ENCODE results near the gene VMP1.
"Not testable (repeated sequence)": the region's sequence is repeated elsewhere in the genome, so short reads cannot be mapped to it uniquely, and the experiment has no call there.

Gene VMP1

GRCh38 chr17:59776577-59776976 is 69.1 kb downstream of the VMP1 start:
- no peak for DNase-seq

GRCh38 chr17:59777033-59777432 is 69.6 kb downstream of the VMP1 start:
- no peak for DNase-seq

DNA sequence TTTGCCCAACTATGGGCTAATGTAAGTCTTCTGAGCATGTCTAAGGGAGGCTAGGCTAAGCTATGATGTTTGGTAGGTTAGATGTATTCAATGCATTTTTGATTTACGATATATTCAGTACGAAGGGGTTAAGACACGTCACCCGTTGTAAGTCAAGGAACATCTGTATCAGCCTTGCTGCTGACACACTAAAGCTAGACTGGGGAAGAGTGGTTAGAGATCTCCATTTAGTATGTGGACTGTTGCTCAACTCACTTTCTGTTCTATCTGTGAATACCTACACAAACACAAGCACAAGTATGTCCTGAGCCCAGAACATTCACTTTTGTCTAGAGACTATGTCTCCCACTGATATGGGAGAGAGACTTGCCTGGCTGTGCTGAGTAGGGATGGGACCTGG is 71.5 kb downstream of the VMP1 start:
- DNase-seq, result no peak

- DNase-seq, result no peak
Observed at GRCh38 chr17:59779521-59779920, 72.1 kb downstream of the VMP1 start.

GRCh38 chr17:59780548-59780947 is 73.1 kb downstream of the VMP1 start:
- DNase-seq, result not testable (repeated sequence)

GRCh38 chr17:59783221-59784047 is 76.0 kb downstream of the VMP1 start:
- no peak for DNase-seq

- no peak for DNase-seq
Observed at GRCh38 chr17:59785091-59785799, 77.8 kb downstream of the VMP1 start.

- no peak for DNase-seq
Observed at GRCh38 chr17:59786213-59786535, 78.7 kb downstream of the VMP1 start.

DNA sequence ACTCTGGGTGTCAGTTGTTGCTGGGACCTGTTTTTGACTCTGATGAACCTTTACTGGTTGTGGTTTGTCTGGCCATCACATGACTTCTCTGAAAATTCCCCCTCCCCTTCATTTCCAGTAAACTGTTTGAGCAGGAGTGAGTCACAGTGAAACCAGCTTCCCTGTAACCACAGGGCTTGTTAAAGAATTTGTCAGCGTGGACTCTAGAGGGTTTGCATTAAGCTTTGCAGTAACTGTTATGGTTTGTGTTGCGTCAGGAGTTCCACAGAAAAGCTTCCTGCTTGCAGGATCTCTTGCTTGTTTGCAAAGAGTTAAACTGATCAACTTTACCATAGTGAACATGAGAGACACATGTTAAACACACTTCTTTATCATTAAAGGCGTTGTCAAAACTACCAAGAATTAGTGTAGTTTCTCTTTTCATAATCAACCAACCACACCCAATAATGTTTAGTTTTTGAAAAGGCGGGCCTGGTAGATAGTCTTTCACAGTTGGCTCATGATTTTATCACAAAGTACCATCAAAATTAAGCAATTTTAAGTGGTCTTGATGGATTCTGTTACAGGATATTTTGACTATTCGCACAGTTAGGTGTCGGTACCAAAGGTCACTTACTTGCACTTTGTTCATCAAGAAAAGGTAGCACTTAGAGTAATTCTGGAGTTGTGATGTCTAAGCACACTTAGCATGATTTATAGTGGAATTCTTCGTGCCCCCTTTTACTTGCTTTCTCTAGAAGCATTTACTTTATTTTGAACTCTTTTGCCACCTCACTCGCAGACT is 79.3 kb downstream of the VMP1 start:
- DNase-seq, result peak in 19 of 58 donors; percentile 1 to 51 (median 11)

GRCh38 chr17:59789849-59790248 is 82.4 kb downstream of the VMP1 start:
- DNase-seq, result not testable (repeated sequence)

GRCh38 chr17:59790418-59790817 is 83.0 kb downstream of the VMP1 start:
- not testable (repeated sequence) for DNase-seq

DNA sequence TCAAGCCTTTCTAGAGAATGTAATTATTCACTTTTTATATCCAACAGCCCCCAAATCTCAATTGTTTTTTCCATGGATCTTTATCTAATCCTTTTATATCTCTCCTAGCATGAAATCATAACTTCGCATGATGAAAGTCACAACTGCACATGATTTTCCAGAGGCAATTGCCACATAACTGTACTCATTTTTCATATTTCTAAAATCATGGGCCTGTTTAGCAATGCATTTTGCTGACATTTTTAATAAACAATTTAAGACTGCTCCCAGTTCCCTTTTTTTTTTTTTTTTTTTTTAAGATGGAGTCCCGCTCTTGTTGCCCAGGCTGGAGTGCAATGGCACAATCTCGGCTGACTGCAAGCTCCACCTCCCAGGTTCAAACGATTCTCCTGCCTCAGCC is 83.5 kb downstream of the VMP1 start:
- DNase-seq, result no peak

DNA sequence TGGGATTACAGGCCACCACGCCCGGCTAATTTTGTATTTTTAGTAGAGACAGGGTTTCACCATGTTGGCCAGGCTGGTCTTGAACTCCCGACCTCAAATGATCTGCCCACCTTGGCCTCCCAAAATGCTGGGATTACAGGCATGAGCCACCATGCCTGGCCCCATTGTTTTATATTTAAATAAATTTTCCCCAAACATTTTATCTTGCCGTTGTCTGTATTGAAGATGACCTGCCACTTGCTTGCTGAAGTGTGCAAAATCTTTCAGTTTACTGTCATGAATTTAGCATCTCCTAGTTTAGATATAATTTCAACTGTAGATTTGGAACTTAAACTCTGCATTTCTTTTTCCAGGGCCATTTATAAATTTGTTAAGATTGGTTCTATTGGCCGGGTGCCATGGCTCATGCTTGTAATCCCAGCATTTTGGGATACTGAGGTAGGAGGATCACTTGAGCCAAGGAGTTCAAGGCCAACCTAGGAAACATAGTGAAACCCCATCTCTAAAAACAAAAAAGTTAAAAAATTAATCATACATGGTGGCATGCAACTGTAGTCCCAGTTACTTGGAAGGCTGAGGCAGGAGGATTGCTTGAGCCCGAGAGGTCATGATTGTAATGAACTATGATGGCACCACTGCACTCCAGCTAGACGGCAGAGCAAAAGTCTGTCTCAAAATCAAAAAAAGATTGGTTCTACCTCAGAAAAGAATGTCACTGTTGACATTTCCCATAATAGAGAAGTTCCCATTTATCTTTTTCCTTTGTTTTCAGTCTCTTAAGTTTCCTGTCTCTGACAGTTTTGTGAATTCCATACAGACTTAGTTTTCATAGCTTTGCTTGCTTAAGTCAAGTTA is 84.4 kb downstream of the VMP1 start:
- DNase-seq, result no peak

DNA sequence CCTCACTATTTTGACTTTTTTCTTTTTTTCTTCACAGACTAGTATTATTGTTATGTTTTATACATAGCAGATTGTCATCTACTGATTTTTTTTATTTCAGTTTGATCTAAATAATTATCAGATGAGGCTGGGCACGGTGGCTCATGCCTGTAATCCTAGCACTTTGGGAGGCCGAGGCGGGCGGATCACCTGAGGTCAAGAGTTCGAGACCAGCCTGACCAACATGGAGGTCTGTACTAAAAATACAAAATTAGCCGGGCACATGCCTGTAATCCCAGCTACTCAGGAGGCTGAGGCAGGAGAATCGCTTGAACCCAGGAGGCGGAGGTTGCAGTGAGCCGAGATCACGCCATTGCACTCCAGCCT is 85.0 kb downstream of the VMP1 start:
- DNase-seq, result not testable (repeated sequence)

GRCh38 chr17:59793205-59793604 is 85.8 kb downstream of the VMP1 start:
- DNase-seq, result no peak

DNA sequence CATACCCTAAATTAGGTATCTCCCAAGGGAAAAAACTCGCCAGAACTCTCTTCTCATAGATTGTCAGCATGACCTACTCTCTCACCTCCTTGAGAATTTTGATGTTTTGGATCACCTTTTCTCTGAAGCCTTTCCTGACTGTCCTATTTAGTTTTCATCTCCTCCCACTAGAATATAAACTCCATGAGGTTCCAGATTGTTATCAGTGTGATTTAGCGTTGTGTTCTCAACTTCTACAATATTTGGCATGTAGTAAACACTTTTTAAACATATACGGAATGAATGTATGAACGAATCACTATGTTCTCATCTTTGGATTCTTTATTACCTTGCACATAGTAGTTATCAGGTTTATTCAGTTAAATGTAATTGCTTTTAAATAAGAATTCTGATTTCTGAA is 88.7 kb downstream of the VMP1 start:
- DNase-seq, result no peak

GRCh38 chr17:59796785-59797205 is 89.3 kb downstream of the VMP1 start:
- no peak for DNase-seq

DNA sequence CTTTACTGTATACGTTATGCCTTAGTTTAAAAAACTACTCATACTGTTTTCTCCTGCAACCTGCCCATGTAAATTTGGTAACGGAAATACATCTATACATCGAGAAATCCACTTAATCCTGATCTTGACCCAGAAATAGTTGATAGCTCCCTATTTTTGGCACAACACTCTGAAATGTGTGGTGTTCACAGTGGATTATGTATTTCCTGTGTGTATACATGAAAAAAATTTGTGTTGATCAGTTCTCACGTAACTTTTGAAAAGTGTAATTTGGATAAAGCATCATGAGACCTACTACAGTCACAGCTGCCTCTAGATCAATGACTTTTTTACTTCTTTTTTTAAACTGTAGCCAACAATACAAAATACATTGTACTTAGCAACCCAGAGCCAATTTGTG is 90.7 kb downstream of the VMP1 start:
- DNase-seq, result no peak

- DNase-seq, result no peak
Observed at GRCh38 chr17:59800530-59800942, 93.1 kb downstream of the VMP1 start.

- no peak for DNase-seq
Observed at GRCh38 chr17:59802160-59802559, 94.7 kb downstream of the VMP1 start.

DNA sequence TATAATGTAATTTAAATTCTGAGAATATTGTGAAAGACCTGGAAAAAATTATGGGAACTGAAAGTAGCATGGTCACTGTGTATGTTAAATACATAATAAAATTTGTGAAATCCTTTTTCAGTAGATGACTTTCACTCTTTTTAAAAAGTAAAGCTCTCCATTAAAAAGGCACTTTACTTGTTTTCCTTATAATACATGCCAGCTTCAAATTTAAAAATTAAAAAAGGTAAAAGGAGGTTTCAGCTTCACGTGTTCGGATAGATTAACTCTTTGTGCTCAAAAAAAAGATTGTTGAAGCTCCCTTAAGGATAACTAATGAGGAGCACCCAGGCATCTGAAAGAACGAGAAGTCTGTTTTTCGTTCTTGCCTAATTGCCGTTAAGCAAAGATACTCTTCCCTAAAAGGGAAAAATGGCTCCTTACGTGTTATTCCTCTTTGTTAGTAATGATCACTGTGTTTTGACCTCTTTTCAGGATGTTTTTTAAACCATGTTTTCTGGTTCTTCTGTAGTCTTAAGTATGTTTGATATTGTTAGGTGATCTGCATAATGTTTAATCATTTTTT is 97.5 kb downstream of the VMP1 start:
- DNase-seq, result no peak
